PC-3 (cell line): ENCODE data around the gene CLEC16A.

Experiments
- EZH2phosphoT487 ChIP-seq: fragments of 300-600 bp; sonication (generic); IDR thresholded peaks from 2 replicates; pipeline ENCODE4 v1.6.1; 2018; ENCODE audit warnings: mild to moderate bottlenecking, antibody characterized with exemption, low read length, borderline replicate concordance
- TF ChIP-seq, protein P1 (sequence below): fragments of 300-600 bp; sonication (generic); conservative IDR thresholded peaks from 2 replicates; pipeline ENCODE4 v1.5.1; 2017; ENCODE audit warnings: antibody characterized with exemption, low read depth, mild to moderate bottlenecking, low read length

GRCh38 chr16:10969615-10970014 is 25.3 kb downstream of the CLEC16A start:
- TF ChIP-seq, protein P1, sequence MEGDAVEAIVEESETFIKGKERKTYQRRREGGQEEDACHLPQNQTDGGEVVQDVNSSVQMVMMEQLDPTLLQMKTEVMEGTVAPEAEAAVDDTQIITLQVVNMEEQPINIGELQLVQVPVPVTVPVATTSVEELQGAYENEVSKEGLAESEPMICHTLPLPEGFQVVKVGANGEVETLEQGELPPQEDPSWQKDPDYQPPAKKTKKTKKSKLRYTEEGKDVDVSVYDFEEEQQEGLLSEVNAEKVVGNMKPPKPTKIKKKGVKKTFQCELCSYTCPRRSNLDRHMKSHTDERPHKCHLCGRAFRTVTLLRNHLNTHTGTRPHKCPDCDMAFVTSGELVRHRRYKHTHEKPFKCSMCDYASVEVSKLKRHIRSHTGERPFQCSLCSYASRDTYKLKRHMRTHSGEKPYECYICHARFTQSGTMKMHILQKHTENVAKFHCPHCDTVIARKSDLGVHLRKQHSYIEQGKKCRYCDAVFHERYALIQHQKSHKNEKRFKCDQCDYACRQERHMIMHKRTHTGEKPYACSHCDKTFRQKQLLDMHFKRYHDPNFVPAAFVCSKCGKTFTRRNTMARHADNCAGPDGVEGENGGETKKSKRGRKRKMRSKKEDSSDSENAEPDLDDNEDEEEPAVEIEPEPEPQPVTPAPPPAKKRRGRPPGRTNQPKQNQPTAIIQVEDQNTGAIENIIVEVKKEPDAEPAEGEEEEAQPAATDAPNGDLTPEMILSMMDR = no peak
- no peak for TF ChIP-seq EZH2phosphoT487
